Type B pancreatic cell (in vitro differentiated cells): ENCODE results near the gene TTLL5. TPM values are rescaled to one million over a fixed set of nuclear protein-coding genes. Genes with fewer than 3 reads are reported as not detected.

ENCODE experiments used
- DNase-seq: peaks from one replicate; pipeline ENCODE4 v3.0.0; 2021; ENCODE audit warnings: mixed read lengths; ENCODE audit not compliant: unreplicated experiment; ENCODE audit errors: extremely low spot score
- H3K27ac Mint-ChIP-seq: 2 replicates; pipeline ENCODE4 v1.8.0; 2021; ENCODE audit warnings: mild to moderate bottlenecking, mixed read lengths
- H3K27me3 Mint-ChIP-seq: 2 replicates; pipeline ENCODE4 v1.8.0; 2021; ENCODE audit warnings: mixed read lengths
- H3K36me3 Mint-ChIP-seq: 2 replicates; pipeline ENCODE4 v1.8.0; 2021; ENCODE audit warnings: mixed read lengths
- H3K4me1 Mint-ChIP-seq: one replicate; pipeline ENCODE4 v1.8.0; 2021; ENCODE audit warnings: mixed read lengths; ENCODE audit not compliant: unreplicated experiment
- H3K4me3 Mint-ChIP-seq: 2 replicates; pipeline ENCODE4 v1.8.0; 2021; ENCODE audit warnings: mild to moderate bottlenecking, mixed read lengths
- H3K9me3 Mint-ChIP-seq: 2 replicates; pipeline ENCODE4 v1.8.0; 2021; ENCODE audit warnings: mixed read lengths
- total RNA-seq: library from RNA; stranded (reverse); gene quantifications from 2 replicates; pipeline ENCODE4 v1.2.1, GENCODE V29; 2021; ENCODE audit warnings: low replicate concordance
- TF ChIP-seq, protein P1 (sequence below): fragments of 200-600 bp; sonication (generic); conservative IDR thresholded peaks from 2 replicates; pipeline ENCODE4 v1.5.0; 2021; ENCODE audit warnings: antibody characterized with exemption, mild to moderate bottlenecking

TTLL5 gene
- total RNA-seq, 1 donor from 2014 or later = 44.7 TPM

DNA sequence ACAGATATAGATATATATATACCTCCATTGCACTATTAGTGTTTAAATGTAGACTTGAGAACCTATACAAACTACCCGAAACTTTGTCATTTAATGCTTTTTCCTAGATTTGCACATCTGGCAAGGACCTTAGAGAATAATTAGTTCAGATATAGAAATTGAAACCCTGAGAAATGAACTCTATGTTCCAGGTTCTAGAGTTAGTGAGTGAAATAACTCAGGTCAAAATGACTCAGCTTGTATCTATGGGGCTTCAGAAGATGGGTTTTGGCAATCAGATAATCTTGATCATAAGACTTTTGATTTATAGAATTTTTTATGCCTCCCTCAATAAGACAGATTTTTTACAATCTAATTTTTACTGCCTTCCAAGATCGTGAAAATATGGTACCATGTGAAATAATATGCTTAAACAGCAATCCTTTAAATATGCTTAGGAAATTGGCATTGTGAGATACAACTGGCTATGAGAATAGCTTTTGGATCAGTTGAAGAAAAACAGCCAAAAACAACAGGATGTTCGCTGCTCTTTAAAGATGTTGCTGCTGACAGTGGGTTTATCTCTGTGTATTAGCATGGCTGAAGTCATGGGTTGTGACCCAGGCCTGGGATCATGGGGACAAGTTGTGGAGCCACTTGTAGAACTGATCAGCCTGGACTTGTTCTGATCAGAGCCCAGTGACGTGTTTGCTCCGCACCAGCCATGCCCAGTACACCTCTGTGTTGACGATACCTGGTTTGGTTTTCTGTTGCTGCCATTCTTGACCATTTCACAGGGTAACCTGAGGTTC, 63.6 kb downstream of the TTLL5 start:
- H3K4me3 Mint-ChIP-seq = no peak overlapping the region
- TF ChIP-seq, protein P1, sequence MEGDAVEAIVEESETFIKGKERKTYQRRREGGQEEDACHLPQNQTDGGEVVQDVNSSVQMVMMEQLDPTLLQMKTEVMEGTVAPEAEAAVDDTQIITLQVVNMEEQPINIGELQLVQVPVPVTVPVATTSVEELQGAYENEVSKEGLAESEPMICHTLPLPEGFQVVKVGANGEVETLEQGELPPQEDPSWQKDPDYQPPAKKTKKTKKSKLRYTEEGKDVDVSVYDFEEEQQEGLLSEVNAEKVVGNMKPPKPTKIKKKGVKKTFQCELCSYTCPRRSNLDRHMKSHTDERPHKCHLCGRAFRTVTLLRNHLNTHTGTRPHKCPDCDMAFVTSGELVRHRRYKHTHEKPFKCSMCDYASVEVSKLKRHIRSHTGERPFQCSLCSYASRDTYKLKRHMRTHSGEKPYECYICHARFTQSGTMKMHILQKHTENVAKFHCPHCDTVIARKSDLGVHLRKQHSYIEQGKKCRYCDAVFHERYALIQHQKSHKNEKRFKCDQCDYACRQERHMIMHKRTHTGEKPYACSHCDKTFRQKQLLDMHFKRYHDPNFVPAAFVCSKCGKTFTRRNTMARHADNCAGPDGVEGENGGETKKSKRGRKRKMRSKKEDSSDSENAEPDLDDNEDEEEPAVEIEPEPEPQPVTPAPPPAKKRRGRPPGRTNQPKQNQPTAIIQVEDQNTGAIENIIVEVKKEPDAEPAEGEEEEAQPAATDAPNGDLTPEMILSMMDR = no peak
- H3K9me3 Mint-ChIP-seq = peaks cover 12% of the 10 kb centered on the region
- peaks cover 71% of the 10 kb centered on the region for H3K36me3 Mint-ChIP-seq
- H3K4me1 Mint-ChIP-seq = no peaks in the 10 kb centered on the region
- DNase-seq = no peak
- no peak overlapping the region for H3K27ac Mint-ChIP-seq
- H3K27me3 Mint-ChIP-seq = no peaks in the 10 kb centered on the region

DNA sequence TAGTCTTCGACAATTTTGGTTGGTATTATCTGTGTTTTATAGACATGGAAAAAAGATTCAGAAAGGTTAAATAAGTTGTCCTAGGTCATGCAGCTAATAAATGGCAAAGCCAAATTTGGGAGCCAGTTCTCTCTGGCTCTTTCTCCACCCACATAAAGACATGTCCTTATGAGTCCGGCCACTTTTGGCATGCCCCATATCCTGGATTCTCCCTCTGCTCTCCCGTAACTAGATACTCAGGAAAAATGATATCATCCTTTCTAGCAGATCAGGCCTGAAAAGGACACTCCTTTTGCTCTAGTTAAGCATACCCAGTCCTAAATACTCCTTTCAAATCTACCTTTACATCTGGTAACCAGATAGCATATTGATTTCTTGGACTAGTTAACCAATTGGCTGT, 64.4 kb downstream of the TTLL5 start:
- DNase-seq = no peak
- Mint-ChIP-seq H3K4me1 (no peaks in the 10 kb centered on the region), H3K4me3 (no peak overlapping the region), H3K36me3 (peaks cover 63% of the 10 kb centered on the region), H3K27ac (peak overlapping the region; percentile 13), H3K27me3 (no peaks in the 10 kb centered on the region), H3K9me3 (peaks cover 12% of the 10 kb centered on the region)
- TF ChIP-seq, protein P1 = no peak

DNA sequence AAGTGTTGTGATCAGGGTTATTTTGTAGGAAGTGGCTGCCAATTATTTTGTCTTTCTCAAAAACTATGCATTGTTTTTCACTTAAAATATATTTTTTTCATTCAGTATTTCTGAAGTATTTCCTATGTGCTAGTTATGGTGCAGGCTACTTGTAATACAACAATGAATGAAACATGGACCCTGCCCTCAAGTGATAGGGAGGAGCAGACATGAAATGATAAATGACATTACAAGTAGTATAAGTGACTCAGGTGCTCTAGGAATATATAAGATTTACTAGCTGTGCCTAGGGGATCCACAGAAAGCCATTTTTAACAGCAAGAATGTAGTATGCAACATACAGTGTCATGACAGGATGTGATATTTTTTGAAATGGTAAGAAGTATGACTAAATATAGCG, 65.3 kb downstream of the TTLL5 start:
- DNase-seq = no peak
- TF ChIP-seq, protein P1 = no peak
- Mint-ChIP-seq H3K27me3 (no peaks in the 10 kb centered on the region), H3K4me1 (no peaks in the 10 kb centered on the region), H3K27ac (no peak overlapping the region), H3K4me3 (no peak overlapping the region), H3K36me3 (peaks cover 56% of the 10 kb centered on the region), H3K9me3 (peaks cover 12% of the 10 kb centered on the region)

DNA sequence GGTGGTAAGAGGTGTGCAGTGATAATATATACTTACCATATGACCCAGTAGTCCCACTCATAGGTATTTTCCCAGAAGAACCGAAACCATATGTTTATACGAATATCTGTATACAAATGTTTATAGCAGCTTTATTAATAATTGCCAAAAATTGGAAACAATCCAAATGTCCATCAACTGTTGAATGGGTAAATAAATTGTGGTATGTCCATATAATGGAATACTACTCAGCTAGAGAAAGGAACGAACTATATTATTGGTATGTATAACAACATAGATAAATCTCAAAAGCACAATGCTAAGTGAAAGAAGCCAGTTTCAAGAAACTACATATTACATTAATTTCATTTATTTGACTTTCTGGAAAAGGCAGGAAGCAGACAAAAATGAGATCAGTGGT, 66.1 kb downstream of the TTLL5 start:
- Mint-ChIP-seq H3K4me1 (no peaks in the 10 kb centered on the region), H3K4me3 (no peak overlapping the region), H3K27ac (no peak overlapping the region), H3K27me3 (no peaks in the 10 kb centered on the region), H3K9me3 (peaks cover 12% of the 10 kb centered on the region), H3K36me3 (peaks cover 56% of the 10 kb centered on the region)
- TF ChIP-seq, protein P1 = no peak
- no peak for DNase-seq

DNA sequence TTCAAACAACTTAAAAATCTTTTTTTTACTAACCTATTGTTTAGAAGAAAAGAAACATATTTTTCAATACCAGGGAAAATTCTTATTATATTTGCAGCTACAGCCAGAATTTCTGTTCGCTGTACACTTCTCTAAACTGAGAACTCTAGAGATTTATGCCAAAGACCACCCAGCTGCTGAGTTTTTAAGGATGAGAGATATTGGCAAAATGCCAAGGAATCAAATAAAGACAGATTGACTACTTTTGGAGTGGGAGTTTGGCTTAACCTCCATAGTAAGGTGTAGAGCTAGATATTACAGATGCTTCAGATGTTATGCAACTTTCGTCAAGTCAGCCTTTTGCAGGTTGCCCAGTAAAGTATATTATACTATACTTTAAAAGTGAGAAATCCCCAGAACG, 71.8 kb downstream of the TTLL5 start:
- TF ChIP-seq, protein P1 = no peak
- no peaks in the 10 kb centered on the region for H3K4me1 Mint-ChIP-seq
- peaks cover 36% of the 10 kb centered on the region for H3K36me3 Mint-ChIP-seq
- no peak for DNase-seq
- H3K4me3 Mint-ChIP-seq = no peak overlapping the region
- no peaks in the 10 kb centered on the region for H3K9me3 Mint-ChIP-seq
- H3K27ac Mint-ChIP-seq = no peak overlapping the region
- H3K27me3 Mint-ChIP-seq = peaks cover 4% of the 10 kb centered on the region
